ENCODE results near the gene ZNF383.

Gene ZNF383

GRCh38 chr19:37217775-37218591 lies at the start of gene ZNF383 (continued):
- peak; percentile 95 for TF ChIP-seq ZNF280D (tag by site-specific recombination; IDR thresholded peaks at IDR 0.05)
- no peak for TF ChIP-seq ZNF404 (tag by site-specific recombination; IDR thresholded peaks at IDR 0.05)
- TF ChIP-seq GLIS2 (tag by site-specific recombination; IDR thresholded peaks at IDR 0.05): peak; percentile 43; the same call in 1 of the 2 replicates
- TF ChIP-seq ZNF791 (tag by site-specific recombination; IDR thresholded peaks at IDR 0.05): no peak
- TF ChIP-seq ZNF138 (tag by site-specific recombination; IDR thresholded peaks at IDR 0.05; ENCODE audit: borderline replicate concordance): peak; percentile 93
- TF ChIP-seq ZBTB11 (tag by site-specific recombination; conservative IDR thresholded peaks at IDR 0.05; ENCODE audit: low read depth): peak; percentile 93
- TF ChIP-seq ZNF707 (tag by site-specific recombination; IDR thresholded peaks at IDR 0.05): peak; percentile 48; the same call in 1 of the 2 replicates
- TF ChIP-seq KLF1 (tag by site-specific recombination; IDR thresholded peaks at IDR 0.05): peak; percentile 54

- H3K27ac ChIP-seq (ENCODE audit: extremely low read depth, low read depth, low read length): peak within 1 kb of the TSS; percentile 47; the same call in 1 of the 2 replicates
- TF ChIP-seq ZIC2 (tag by site-specific recombination; IDR thresholded peaks at IDR 0.05): no peak
- TF ChIP-seq YY2 (tag by site-specific recombination; IDR thresholded peaks at IDR 0.05): peak; percentile 100
- no peak for TF ChIP-seq ZNF10 (tag by site-specific recombination; IDR thresholded peaks at IDR 0.05)
- TF ChIP-seq SP7 (tag by site-specific recombination; IDR thresholded peaks at IDR 0.05): peak; percentile 84
- no peak for TF ChIP-seq ZNF211 (tag by site-specific recombination; IDR thresholded peaks at IDR 0.05; ENCODE audit: low read depth)
- TF ChIP-seq WT1 (tag by site-specific recombination; IDR thresholded peaks at IDR 0.05): peak; percentile 68; the same call in 1 of the 2 replicates
- TF ChIP-seq SP2 (tag by site-specific recombination; IDR thresholded peaks at IDR 0.05): peak; percentile 81
- no peak for TF ChIP-seq ZNF138 (tag by site-specific recombination; IDR thresholded peaks at IDR 0.05; ENCODE audit: borderline replicate concordance)
- TF ChIP-seq ZNF629 (tag by site-specific recombination; IDR thresholded peaks at IDR 0.05): peak; percentile 91
- TF ChIP-seq ZSCAN30 (tag by site-specific recombination; IDR thresholded peaks at IDR 0.05): peak; percentile 63; the same call in 1 of the 2 replicates
- TF ChIP-seq SCRT2 (tag by site-specific recombination; IDR thresholded peaks at IDR 0.05): peak; percentile 100
- TF ChIP-seq, protein P1, sequence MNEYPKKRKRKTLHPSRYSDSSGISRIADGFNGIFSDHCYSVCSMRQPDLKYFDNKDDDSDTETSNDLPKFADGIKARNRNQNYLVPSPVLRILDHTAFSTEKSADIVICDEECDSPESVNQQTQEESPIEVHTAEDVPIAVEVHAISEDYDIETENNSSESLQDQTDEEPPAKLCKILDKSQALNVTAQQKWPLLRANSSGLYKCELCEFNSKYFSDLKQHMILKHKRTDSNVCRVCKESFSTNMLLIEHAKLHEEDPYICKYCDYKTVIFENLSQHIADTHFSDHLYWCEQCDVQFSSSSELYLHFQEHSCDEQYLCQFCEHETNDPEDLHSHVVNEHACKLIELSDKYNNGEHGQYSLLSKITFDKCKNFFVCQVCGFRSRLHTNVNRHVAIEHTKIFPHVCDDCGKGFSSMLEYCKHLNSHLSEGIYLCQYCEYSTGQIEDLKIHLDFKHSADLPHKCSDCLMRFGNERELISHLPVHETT (tag by site-specific recombination; IDR thresholded peaks at IDR 0.05): peak; percentile 68; the same call in 1 of the 2 replicates
- TF ChIP-seq PRDM1 (tag by site-specific recombination; IDR thresholded peaks at IDR 0.05): peak; percentile 79
- TF ChIP-seq ZBTB7A (tag by site-specific recombination; IDR thresholded peaks at IDR 0.05; ENCODE audit: low read depth): peak; percentile 90; the same call in 1 of the 2 replicates
- TF ChIP-seq ZNF157 (tag by site-specific recombination; IDR thresholded peaks at IDR 0.05): no peak
These were observed 45.3 kb upstream of the ZNF383 start, which contains the start of gene ZNF585A for GRCh38 chr19:37172368-37173366. ZNF585A (minus strand) TSS chr19:37172695; CDS start chr19:37169910, 2,785 bp downstream.

More at GRCh38 chr19:37172368-37173366, 45.3 kb upstream of the ZNF383 start, which contains the start of gene ZNF585A:
- Histone ChIP-seq H3K4me1 (ENCODE audit: control insufficient read depth, insufficient read depth, low read length) (no peaks in the 10 kb centered on the region; the same call in 1 of the 2 replicates), H3K4me3 (ENCODE audit: low read depth, low read length) (peak within 1 kb of the TSS; percentile 55), H3K9me3 (ENCODE audit: control insufficient read depth, insufficient read depth, low read depth, low read length) (peaks cover 12% of the 10 kb centered on the region), H3K36me3 (ENCODE audit: control insufficient read depth in 2 of 2, insufficient read depth in 1 of 2, low read length in 2 of 2) (peaks cover 25 to 30% of the 10 kb centered on the region in 2 experiments)
- ChIA-PET CTCF (interaction anchor here (0.6 to 0.7 kb wide), 3 partner anchors 278 to 731 kb away, joined by 3 to 4 read pairs (median 3); no protein-coding TSS in a partner anchor), POLR2A (interaction anchor here (0.6 to 2.0 kb wide), 5 partner anchors 13 to 260 kb away, joined by 3 to 6 read pairs (median 4); partner anchors contain the start of genes ZNF383 and ZNF420)
